Measurements from ENCODE around the gene ZBTB12.
"Not testable (repeated sequence)": the region's sequence is repeated elsewhere in the genome, so short reads cannot be mapped to it uniquely, and the experiment has no call there.

The ZBTB12 gene

GRCh38 chr6:31920811-31921210, 18.9 kb upstream of the ZBTB12 start:
- no peak for DNase-seq

DNA sequence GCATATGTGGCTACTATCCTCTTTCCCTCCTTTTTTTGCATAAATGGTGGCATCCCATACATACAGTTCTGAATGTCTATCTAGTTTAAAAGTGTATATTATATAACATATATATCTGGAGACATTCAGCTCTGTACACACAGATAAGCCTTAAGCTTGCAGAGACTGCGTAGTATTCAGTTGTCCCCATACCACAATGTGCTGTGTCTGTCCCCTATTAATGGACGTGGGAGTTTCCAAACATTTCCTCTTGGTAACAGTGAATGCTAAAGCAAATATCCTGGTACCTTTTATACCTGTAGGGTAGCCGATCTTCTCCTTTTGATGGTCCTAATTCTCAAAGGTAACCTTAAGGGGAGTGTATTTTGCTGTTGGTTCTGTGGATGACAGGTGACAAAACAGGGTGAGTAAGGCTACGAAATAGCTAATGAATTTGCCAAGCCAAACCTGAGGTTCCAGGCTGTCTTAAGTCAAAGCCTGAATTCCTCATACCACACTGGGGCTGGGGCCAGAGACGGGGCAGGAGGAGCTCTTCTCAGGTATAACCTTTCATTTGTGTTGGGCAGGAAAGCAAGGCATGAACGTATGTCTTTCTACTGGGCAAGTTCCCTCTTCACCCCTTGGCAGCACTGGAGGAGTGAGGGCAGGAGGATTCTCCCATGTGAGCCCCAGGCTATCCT, 17.9 kb upstream of the ZBTB12 start:
- no peak for DNase-seq

DNA sequence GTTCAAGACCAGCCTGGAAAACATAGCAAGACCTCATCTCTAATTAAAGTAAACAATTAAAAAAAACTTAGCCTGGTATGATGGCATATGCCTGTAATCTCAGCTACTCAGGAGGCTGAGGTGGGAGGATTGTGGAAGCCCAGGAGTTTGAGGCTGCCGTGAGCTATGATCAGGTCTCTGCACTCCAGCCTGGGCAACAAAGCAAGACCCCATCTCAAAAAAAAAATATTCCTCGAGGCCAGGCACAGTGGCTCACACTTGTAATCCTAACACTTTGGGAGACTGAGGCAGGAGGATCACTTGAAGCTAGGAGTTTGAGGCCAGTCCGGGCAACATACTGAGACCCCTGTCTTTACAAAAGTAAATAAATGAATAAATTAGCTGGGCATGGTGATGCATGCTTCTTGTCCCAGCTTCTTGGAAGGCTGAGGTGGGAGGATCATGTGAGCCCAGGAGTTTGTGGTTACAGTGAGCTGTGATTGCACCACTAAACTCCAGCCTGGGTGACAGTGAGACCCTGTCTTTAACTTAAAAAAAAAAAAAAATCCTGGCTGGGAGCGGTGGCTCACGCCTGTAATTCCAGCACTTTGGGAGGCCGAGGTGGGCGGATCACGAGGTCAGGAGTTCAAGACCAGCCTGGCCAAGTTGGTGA, 16.3 kb upstream of the ZBTB12 start:
- DNase-seq, result no peak

- no peak for DNase-seq
These were observed 13.9 kb upstream of the ZBTB12 start for GRCh38 chr6:31915756-31916155.

DNA sequence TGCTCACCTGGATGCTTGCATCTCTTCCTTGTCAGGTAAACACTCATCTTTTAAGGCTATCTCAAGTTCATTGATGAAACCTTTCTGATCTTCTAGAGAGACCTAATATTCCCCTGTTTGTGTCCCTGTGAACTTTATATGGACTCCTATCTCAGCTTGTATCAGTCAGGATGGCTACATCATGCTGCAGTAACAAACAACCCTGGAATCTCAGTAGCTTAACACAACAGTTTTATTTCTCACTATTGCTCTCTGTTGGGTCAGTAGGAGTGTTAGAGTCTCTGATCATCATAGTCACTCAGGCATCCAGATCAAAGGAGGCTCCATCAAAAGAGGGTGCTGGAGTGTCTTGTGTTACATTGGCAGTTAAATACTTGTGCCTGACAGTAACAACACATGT, 13.5 kb upstream of the ZBTB12 start:
- DNase-seq, result no peak

GRCh38 chr6:31911826-31912585, 10.1 kb upstream of the ZBTB12 start:
- DNase-seq, result no peak

DNA sequence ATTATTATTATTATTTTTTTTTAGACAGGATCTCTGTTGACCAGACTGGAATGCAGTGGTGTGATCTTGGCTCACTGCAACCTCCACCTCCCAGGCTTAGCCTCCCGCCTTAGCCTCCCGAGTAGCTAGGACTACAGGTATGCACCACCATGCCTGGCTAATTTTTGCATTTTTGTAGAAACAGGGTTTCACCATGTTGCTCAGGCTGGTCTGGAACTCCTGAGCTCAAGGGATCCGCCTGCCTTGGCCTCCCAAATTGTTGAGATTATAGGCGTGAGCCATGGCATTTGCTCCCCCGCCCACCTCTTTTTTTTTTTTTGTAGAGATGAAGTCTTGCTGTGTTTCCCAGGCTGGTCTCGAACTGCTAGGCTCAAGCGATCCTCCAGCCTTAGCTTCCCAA, 7.4 kb upstream of the ZBTB12 start:
- DNase-seq, result not testable (repeated sequence)

DNA sequence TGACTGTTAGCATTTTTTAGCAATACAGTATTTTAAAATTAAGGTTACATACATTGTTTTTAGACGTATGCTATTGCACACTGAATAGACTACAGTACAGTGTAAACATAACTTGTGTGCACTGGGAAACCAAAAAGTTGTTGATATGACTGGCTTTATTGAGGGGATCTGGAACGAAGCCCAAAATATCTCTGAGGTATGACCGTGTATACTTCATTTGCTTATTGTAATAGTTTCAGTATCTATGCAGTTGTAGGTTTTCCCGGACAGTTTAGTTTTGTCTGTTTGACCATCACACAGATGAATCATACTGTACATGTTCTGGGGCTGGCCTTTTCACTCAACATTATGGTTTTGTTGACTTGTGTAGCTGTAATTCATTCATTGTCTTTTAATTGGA, 6.9 kb upstream of the ZBTB12 start:
- no peak for DNase-seq

- DNase-seq, result not testable (repeated sequence)
These were observed 6.4 kb upstream of the ZBTB12 start for GRCh38 chr6:31908255-31908654.

- DNase-seq, result no peak
These were observed 5.4 kb upstream of the ZBTB12 start for GRCh38 chr6:31907158-31907813.

DNA sequence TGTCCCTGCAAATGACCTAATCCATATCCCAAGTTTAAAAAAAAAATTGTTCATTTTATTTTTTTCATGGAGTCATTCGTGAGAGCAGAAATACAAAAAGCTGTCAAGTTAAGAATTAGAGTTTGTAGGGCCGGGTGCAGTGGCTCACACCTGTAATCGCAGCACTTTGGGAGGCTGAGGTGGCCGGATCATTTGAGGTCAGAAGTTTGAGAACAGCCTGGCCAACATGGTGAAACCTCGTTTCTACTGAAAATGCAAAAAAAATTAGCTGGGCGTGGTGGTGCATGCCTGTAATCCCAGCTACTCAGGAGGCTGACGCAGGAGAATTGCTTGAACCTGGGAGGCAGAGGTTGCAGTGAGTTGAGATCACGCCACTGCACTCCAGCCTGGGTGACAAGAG, 4.8 kb upstream of the ZBTB12 start:
- DNase-seq, result not testable (repeated sequence)

GRCh38 chr6:31906122-31906521, 4.2 kb upstream of the ZBTB12 start:
- no peak for DNase-seq

DNA sequence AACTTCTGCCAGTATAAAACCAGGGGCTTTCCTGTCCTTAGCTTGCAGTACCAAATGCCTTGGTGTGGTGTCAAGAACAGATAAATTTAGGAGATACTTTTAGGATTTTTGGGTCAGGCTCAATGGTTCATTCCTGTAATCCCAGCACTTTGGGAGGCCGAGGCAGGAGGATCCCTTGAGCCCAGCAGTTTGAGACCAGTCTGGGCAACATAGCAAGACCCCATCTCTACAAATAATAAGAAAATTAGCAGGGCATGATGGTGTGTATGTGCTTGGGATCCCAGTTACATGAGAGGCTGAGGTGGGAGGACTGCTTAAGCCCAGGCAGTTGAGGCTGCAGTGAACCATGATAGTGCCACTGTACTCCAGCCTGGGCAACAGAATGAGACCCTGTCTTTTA, 3.2 kb upstream of the ZBTB12 start:
- no peak for DNase-seq

DNA sequence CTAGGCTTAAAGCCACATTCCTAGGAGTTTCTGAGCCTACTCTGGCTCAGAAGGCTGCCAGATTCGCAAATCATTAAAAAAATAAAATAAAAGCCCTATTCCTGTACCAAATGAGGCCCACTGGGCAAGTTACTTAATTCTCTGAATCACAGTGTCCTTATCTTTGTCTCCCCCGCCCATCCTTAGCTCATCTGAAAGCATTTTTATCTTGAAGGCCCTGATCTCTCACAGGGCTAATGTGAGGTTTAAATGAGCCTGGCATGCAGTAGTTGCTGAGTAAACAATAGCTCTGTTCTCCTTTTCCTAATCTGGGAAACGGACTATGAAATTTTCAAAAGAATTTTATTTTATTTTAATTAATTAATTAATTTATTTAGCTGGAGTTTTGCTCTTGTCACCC, 2.1 kb upstream of the ZBTB12 start:
- DNase-seq, result no peak

- no peak for DNase-seq
These were observed 402 bp downstream of the ZBTB12 start for GRCh38 chr6:31901415-31901952.

GRCh38 chr6:31900917-31901414, 920 bp downstream of the ZBTB12 start:
- no peak for DNase-seq

- DNase-seq, result no peak
These were observed 1.8 kb downstream of the ZBTB12 start for GRCh38 chr6:31899882-31900722.

GRCh38 chr6:31899215-31899614, 2.7 kb downstream of the ZBTB12 start:
- no peak for DNase-seq

- peak; percentile 69 for DNase-seq
These were observed 3.4 kb downstream of the ZBTB12 start for GRCh38 chr6:31898383-31899011.

DNA sequence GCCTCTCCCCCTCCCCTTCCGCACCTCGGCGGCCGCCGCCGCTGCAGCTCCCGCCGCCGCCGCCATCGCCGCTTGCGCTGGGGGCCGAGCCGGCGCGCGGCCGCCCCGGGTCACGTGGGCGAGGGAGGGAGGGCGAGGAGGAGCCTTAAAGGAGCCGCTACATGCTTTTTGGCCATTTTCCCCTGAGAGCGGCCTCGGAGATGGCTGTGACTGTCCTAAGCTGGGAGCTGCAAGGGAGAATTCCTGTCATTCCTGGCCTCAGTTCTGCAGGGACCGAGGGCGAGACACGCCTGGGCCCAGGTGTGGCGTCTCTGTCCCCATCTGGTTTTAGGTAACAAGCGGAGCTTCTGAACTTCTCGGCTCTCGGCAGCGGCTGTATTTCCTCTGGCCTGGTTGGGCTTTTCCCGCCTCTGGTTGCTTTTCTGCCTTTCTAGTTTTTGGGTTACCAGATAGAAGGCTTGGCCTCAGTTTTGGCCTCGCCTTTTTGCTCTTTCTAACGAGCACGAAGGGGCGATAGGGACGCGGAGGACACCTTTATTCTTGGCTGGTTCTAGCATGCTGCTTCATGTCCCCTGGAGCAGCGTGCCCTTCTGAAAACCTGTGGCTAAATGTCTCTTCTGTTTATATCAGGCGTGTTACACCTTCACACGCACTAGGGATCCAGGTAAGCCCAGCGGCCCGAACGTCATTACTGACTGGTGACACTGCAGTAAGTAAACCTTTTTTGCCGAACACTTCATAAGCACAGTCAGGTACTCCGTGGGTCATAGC, 4.1 kb downstream of the ZBTB12 start, which contains the start of gene EHMT2:
Gene EHMT2, minus strand, starts transcription at position 87 of the 771 bp plus-strand sequence. Its CDS starts 21 bp downstream, at position 66.
- DNase-seq, result peak; percentile 81

Data from NCI-H748 treated with DMSO at 0.1 percent for 48 hours (cell line).